Measurements from ENCODE around the gene CORO1C.

CORO1C gene

DNA sequence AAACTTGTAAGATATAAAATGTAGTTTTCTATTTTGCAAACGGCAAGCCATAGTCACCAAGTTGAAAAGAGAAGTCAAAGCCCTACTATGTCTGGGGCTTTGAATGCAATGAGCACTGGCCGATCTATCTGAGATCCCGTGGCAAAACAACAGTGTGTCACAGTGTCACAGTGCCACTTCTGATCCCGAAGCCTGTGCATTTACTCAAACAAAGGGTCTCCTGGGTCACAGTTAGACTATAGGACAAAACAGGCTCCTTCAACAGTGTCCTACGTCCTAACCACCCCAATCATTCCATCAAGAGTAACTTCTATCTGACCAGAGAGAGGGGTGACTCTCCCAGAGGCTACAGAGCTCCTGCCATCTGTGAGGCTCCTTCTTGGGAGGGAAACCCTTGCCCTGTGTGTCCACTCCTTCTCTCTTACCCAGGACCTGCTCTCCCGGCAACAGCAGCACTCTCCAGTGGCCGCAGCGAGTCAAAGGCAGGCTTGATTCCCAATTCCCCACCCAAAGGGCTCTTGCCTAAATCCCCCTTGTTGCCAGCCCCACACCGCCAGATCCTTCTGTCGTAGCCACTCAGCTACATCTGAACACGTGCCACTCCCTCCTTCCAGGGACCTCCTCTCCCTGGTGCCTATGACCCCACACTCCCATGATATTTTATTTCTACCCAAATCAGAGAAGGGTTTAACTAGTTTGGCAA is 83.6 kb downstream of the CORO1C start:
- DNase-seq (ENCODE audit: low spot score), result no peak

DNA sequence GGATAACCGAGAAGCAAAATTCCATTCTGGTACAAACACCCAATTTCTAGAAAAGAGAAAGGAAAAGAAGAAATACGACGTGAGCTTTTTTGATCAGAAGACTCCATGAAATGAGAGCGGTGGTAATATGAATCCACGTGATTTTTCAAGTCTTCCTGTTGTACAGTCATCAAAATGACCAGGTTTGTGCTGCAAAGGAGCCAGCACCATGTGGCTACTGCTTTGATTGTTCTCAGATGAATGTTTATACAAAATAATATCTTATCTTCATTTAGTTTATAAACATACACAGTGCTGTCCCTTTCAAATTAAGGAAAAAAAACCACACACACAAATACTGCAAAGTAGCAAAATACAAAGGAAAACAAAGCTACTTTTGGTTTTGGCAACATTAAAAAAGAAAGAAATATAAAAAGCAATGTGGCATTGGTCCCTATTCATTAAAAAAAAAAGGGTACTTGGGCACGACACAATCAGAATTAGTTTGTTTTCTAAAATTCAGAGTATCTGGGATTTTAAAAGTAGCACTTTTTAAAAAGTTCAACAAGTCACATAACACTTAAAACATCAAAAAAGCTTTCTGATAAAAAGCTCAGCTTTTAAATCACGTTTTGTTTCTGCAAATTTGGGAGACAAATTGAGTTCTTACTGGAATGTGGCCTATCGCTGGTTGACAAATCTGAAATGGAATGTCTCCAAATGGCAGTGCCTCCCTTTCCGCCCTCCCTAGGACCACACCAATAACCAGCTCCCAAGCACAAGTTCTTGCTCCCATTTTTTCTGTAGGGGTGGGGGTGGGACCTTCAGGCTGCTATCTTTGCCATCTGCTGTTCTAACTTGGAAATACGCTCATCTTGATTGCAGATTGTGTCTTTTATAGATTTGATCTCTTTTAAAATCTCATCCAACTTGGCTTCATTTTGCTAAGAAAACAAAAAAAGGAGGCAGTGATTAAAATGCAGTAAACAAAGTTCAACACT is 84.4 kb downstream of the CORO1C start:
- no peak for DNase-seq (ENCODE audit: low spot score)

- DNase-seq (ENCODE audit: low spot score), result no peak
Measured at GRCh38 chr12:108645686-108646599, 85.4 kb downstream of the CORO1C start.

DNA sequence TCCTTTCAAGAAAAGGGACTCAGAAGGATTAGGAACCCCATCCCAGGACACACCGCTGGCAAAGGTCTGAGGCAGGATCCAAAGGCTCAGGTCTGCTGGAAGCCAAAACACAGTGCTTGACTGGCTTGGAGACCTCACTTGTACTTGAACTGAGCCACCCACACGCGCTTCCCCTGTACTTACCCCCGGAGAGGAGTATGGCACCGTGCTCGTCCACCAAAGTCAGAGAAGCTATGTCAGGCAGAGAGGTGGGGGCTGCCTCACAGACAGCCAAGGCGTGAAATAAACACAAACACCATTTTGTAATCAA is 86.6 kb downstream of the CORO1C start:
- no peak for DNase-seq (ENCODE audit: low spot score)

DNA sequence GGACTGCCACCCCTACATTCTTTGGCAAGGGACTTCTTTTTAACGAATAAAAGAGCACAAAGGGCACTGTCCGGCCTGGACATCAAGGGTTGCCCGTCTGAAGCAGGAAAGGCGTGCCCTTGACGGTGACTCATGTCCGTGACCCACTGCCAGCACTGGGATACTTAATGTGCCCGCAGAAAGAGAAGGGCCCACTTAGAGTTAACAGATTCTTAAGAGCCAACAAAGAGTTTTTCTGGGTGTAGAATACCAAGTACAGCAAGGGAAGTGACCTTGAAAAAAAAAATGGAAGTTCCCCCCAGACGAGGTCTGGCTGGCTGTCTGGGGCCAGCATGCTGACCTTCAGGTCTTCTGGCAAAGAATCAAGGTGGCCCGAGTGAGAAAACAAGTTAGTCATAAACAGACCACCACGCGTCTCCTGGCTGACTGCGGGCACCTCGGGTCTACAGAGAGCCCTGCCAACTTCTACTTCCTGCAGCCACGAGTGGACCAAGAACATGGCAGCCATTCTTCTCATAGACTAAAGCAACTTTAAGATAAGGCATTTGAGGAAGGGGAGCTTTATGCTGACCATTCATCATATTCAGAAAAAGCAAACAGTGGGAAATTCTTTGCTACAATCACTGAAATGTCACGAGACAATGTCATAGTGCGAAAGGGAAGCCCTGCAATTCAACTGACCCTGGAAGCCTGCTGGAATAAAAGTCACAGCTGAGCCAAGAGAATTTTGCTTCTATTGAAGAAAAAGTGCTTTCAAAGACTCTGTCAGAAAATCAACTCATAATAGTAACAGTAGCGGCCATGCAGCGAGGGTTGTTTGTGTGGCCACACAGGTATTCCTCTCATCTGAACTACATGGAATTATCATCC is 87.1 kb downstream of the CORO1C start:
- DNase-seq (ENCODE audit: low spot score), result no peak

- no peak for DNase-seq (ENCODE audit: low spot score)
Measured at GRCh38 chr12:108642899-108643654, 88.2 kb downstream of the CORO1C start.

DNA sequence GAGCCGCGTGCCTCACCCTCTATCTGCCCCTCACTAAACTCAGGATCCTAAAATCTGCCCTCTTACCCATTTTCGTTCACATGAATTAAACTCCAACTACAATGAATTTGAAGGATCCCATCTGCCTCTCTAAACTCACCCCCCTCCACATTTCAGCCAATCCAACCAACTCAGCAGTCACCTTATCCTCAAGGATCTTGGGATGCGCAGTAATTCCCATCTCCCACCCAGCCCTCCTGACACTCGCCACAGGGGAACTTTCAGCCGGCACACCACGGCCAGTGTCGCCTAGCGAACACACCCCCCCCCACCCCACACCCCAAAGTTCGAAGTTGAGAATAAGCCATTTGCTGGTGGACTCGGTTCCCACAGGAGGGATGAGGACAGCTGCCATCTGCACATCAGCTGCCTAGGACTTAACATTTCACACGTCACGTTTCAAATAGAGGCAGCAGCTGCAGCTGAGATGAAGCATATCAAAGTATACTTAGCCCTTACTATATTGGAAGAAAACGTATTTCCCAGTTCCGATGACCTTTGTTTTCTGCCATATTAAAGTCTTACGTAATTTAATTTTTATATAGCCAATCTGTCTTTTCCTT is 88.9 kb downstream of the CORO1C start:
- no peak for DNase-seq (ENCODE audit: low spot score)

- DNase-seq (ENCODE audit: low spot score), result no peak
Measured at GRCh38 chr12:108641446-108642268, 89.7 kb downstream of the CORO1C start.

DNA sequence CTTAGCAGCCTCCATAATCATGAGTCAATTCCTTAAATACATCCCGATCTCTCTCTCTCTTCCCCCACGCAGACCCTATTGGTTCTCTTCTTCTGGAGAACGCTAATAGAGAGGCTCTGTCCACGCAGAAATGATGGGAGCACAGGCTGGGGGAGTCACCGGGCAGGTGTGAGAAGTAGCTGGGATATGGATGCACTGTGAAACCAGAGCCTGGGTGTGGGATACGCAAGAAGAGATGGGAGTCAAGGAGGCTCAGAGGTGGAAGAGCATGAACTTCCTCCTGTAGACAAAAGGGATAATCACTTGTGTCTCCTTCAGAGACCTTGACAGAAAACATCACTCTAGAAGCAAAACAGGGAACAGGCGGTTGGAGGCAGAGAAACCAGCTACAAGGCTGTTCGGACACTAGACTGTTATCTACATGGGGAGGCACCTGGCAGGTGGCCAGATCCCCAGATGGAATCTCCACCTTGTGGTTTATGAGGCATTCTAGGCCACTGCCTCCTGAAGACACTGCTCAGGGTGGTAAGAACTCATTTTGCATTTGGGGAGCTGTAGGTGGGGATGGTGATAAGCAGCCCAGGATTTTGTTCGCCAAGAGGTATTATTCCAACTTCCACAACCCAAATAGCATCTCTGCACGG is 90.4 kb downstream of the CORO1C start:
- DNase-seq (ENCODE audit: low spot score), result no peak

GRCh38 chr12:108638997-108639822 is 92.1 kb downstream of the CORO1C start:
- no peak for DNase-seq (ENCODE audit: low spot score)

DNA sequence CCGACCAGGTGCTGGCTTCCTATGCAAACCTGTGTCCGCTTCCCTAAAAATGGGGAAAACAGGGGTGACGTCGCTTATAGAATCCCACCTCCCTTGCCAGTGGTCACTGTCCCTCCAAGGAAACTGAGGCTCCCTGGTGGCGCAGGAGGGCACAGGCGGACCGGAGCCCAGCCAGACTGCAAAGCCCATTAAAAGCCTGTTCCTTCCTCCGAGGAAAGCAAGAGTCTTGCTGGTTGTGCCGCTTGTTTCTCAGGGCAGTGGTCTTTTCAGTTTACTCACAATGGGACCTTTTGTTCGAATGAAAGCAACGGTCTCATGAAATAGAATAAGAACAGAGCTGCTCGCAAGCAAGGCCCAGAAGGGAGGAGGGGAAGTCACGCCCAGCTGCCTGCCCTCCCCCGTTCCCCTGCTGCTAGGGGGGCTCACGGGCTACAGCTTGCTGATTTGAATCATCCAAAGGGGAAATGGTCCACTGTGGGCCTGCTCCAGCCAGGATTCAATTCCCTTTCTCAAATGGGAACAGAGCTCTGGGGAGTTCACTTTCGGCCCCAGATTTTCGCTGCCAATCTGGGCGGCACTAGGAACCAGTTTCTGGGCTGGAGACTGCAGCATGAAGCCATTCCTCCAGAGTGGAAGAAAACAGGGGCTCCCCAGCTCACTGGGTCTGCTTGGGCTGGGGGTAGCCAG is 93.0 kb downstream of the CORO1C start:
- DNase-seq (ENCODE audit: low spot score), result no peak

GRCh38 chr12:108637222-108637971 is 93.9 kb downstream of the CORO1C start:
- DNase-seq (ENCODE audit: low spot score), result no peak

GRCh38 chr12:108635997-108636808 is 95.1 kb downstream of the CORO1C start:
- no peak for DNase-seq (ENCODE audit: low spot score)

DNA sequence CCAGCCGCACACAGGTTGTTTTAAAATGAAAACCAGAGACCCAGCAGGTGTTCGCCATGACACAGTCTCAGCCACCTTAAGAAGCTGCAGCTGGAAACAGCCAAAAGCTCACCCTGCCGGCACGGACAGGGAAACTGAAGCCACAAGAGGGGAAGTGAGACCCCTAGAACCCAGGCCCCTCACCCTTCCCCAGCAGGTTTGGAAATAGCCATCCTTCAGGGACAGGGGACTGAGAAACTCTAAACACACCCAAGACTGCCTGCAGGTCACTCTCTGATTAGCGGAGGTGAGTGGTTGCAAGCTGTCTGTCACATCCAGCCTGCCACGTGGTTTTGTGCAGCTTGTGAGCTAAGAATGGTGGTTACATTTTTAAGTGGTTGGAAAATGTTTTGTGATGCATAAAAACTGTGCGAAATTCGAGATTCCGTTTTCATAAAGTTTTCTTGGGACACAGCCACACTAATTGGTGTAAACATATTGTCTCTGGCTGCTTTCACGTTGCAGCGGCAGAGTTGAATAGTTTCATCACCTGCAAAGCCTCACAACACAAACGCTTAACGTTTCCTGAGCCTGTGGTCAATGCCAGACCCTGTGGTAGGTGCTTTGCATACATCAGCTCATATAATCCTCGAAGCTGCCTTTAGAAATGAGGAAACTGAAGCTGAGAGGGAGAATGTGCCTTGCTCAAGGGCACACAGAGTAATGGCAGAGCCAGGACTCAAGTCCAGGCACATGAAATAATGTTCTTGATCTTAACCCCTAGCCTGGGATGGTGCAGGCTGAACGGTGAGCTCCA is 95.9 kb downstream of the CORO1C start:
- peak; percentile 61 for DNase-seq (ENCODE audit: low spot score)

GRCh38 chr12:108634341-108634751 is 97.0 kb downstream of the CORO1C start:
- DNase-seq (ENCODE audit: low spot score), result peak; percentile 82
